K562 (cell line): ENCODE data around the gene HSPA4. TPM values are rescaled to one million over a fixed set of nuclear protein-coding genes. Genes with fewer than 3 reads are reported as not detected.

ENCODE experiments used
- BRCA1 ChIP-seq, 2 experiments: fragments of 450-650 bp in 1 of 2; sonication (generic) in 1 of 2; formaldehyde crosslinking in 1 of 2; IDR thresholded peaks; 2 replicates each; pipeline versions ENCODE4 v1.5.0 to v1.6.1; 2017 to 2020; ENCODE audit warnings: mild to moderate bottlenecking in 1 of 2, missing genetic modification reagents in 1 of 2
- CHD4 ChIP-seq: fragments of 200-600 bp; sonication (generic); IDR thresholded peaks from 3 replicates; pipeline ENCODE4 v1.6.1; 2012; ENCODE audit warnings: low read depth, mild to moderate bottlenecking, mixed read lengths, low read length, inconsistent platforms; ENCODE audit not compliant: insufficient read depth, insufficient replicate concordance, poor library complexity, severe bottlenecking
- CTBP1 ChIP-seq: fragments of 450-650 bp; IDR thresholded peaks from 2 replicates; pipeline ENCODE4 v1.6.1; 2016; ENCODE audit warnings: borderline replicate concordance
- CXXC5 ChIP-seq: fragments of 250-450 bp; sonication (Bioruptor Pico); IDR thresholded peaks from 2 replicates; pipeline ENCODE4 v1.8.0; 2022; ENCODE audit warnings: inconsistent platforms, mild to moderate bottlenecking, moderate library complexity
- ELK1 ChIP-seq: sonication (generic); formaldehyde crosslinking; IDR thresholded peaks from 2 replicates; pipeline ENCODE4 v1.8.1; 2022; ENCODE audit warnings: missing genetic modification reagents
- EP300 ChIP-seq: IDR thresholded peaks from 2 replicates; pipeline ENCODE4 v1.6.1; 2012; ENCODE audit warnings: low read length, improper control_type of control experiment
- ERF ChIP-seq: fragments of 450-650 bp; formaldehyde crosslinking; IDR thresholded peaks from 2 replicates; pipeline ENCODE4 v1.4.0; 2020; ENCODE audit warnings: mild to moderate bottlenecking, mixed read lengths
- FOXA3 ChIP-seq, 2 experiments: fragments of 450-650 bp in 1 of 2; sonication (generic) in 1 of 2; formaldehyde crosslinking; IDR thresholded peaks in 1 of 2; conservative IDR thresholded peaks in 1 of 2; 2 replicates each; pipeline versions ENCODE4 v1.4.0 to v1.8.0; 2020 to 2022; ENCODE audit warnings: mild to moderate bottlenecking in 2 of 2, missing genetic modification reagents in 1 of 2
- GMEB1 ChIP-seq: fragments of 250-450 bp; sonication (Bioruptor Pico); IDR thresholded peaks from 2 replicates; pipeline ENCODE4 v1.4.0; 2020; ENCODE audit warnings: mild to moderate bottlenecking
- GTF2A2 ChIP-seq: IDR thresholded peaks from 2 replicates; pipeline ENCODE4 v1.6.1; 2016; ENCODE audit warnings: mild to moderate bottlenecking, missing genetic modification characterization, missing compliant biosample characterization
- KAT7 ChIP-seq: sonication (generic); formaldehyde crosslinking; IDR thresholded peaks from 2 replicates; pipeline ENCODE4 v1.8.0; 2022; ENCODE audit warnings: missing genetic modification reagents, mild to moderate bottlenecking, borderline replicate concordance
- MEIS2 ChIP-seq: fragments of 450-650 bp; IDR thresholded peaks from 2 replicates; pipeline ENCODE4 v1.6.1; 2014; ENCODE audit warnings: mild to moderate bottlenecking; ENCODE audit not compliant: partially characterized antibody
- NFIC ChIP-seq: fragments of 450-650 bp; IDR thresholded peaks from 2 replicates; pipeline ENCODE4 v1.6.1; 2017; ENCODE audit warnings: mild to moderate bottlenecking, inconsistent platforms
- OTX1 ChIP-seq: fragments of 450-650 bp; formaldehyde crosslinking; IDR thresholded peaks from 2 replicates; pipeline ENCODE4 v1.4.0; 2022; ENCODE audit warnings: mild to moderate bottlenecking
- PTTG1 ChIP-seq: fragments of 450-650 bp; IDR thresholded peaks from 2 replicates; pipeline ENCODE4 v1.6.1; 2016; ENCODE audit warnings: low read depth, mild to moderate bottlenecking, missing genetic modification characterization, missing compliant biosample characterization
- SAFB2 ChIP-seq: fragments of 200-400 bp; formaldehyde crosslinking; IDR thresholded peaks from 2 replicates; pipeline ENCODE4 v1.6.1; 2018; ENCODE audit warnings: borderline replicate concordance, low read length, low read depth, moderate library complexity; ENCODE audit not compliant: severe bottlenecking
- SMAD4 ChIP-seq: fragments of 250-450 bp; sonication (Bioruptor Pico); conservative IDR thresholded peaks from 2 replicates; pipeline ENCODE4 v1.8.0; 2021; ENCODE audit warnings: inconsistent platforms, mild to moderate bottlenecking, moderate library complexity
- SMARCC2 ChIP-seq: fragments of 450-650 bp; IDR thresholded peaks from 2 replicates; pipeline ENCODE4 v1.6.1; 2017; ENCODE audit warnings: antibody characterized with exemption, moderate library complexity, mild to moderate bottlenecking, low read depth
- TAF9B ChIP-seq: fragments of 450-650 bp; IDR thresholded peaks from 2 replicates; pipeline ENCODE4 v1.6.1; 2018; ENCODE audit warnings: mild to moderate bottlenecking; ENCODE audit not compliant: partially characterized antibody
- TFE3 ChIP-seq: fragments of 450-650 bp; formaldehyde crosslinking; IDR thresholded peaks from 2 replicates; pipeline ENCODE4 v1.4.0; 2020; ENCODE audit warnings: mild to moderate bottlenecking, mixed read lengths
- TOE1 ChIP-seq, 2 experiments: fragments of 450-650 bp in 1 of 2; sonication (generic) in 1 of 2; formaldehyde crosslinking in 1 of 2; IDR thresholded peaks; 2 replicates each; pipeline versions ENCODE4 v1.7.1 to v1.8.0; 2016 to 2022; ENCODE audit warnings: borderline replicate concordance in 2 of 2, mild to moderate bottlenecking in 2 of 2, antibody characterized with exemption in 1 of 2, inconsistent platforms in 1 of 2, low read depth in 1 of 2, missing genetic modification reagents in 1 of 2, moderate library complexity in 1 of 2
- ZFPM2 ChIP-seq: fragments of 250-450 bp; sonication (Bioruptor Pico); IDR thresholded peaks from 2 replicates; pipeline ENCODE4 v1.5.1; 2022; ENCODE audit warnings: mild to moderate bottlenecking
- ZKSCAN8 ChIP-seq: fragments of 200-800 bp; sonication (Bioruptor generic); IDR thresholded peaks from 2 replicates; pipeline ENCODE4 v1.6.1; 2016; ENCODE audit warnings: missing genetic modification characterization, missing compliant biosample characterization
- ZNF280A ChIP-seq: fragments of 450-650 bp; IDR thresholded peaks from 2 replicates; pipeline ENCODE4 v1.6.1; 2018; ENCODE audit warnings: mild to moderate bottlenecking, low read depth; ENCODE audit not compliant: partially characterized antibody
- polyA plus RNA-seq, 8 experiments: library from polyadenylated mRNA; depleted of rRNA in 4 of 8; stranded (reverse) in 5 of 8; unstranded in 3 of 8; fragments of >200 nt; fragmentation: Nextera tagmentation in 2 of 8; fragmentation: Illumina TruSeq in 1 of 8; extraction: Ambion mirVana in 2 of 8; extraction: Trizol in 1 of 8; gene quantifications; 2 replicates each; pipeline versions ENCODE4 v1.2.1 to v1.2.3, GENCODE V29; 2011 to 2014; ENCODE audit warnings: inconsistent platforms in 1 of 8, missing spikeins in 1 of 8
- total RNA-seq, 7 experiments: library from RNA; depleted of rRNA in 6 of 7; stranded (reverse); fragments of >200 nt in 6 of 7; fragmentation: Illumina TruSeq in 2 of 7; extraction: Trizol in 2 of 7; gene quantifications; 2 replicates each; pipeline versions ENCODE4 v1.2.1 to v1.2.3, GENCODE V29; 2011 to 2021; ENCODE audit warnings: low replicate concordance in 1 of 7

HSPA4 gene
- total and polyA plus RNA-seq, 9 of the 15 experiments (the other 6 are each of a cell fraction or from before 2014, with no cell fraction given) = 90.3 to 286 (median 148) TPM

GRCh38 chr5:133049726-133050048, 2.1 kb upstream of the HSPA4 start (continued):
- no peak for TF ChIP-seq GTF2A2 (tag)
- no peak for TF ChIP-seq CXXC5 (CRISPR knock-in tag)
- peak; percentile 99 to 100 for TF ChIP-seq FOXA3 (CRISPR knock-in tag; conservative IDR thresholded peaks at IDR 0.05 in 1 of 2, IDR thresholded peaks at IDR 0.05 in 1 of 2)
- TF ChIP-seq GMEB1 (CRISPR knock-in tag) = no peak
- TF ChIP-seq BRCA1 (IDR thresholded peaks at IDR 0.05) = no peak
- TF ChIP-seq BRCA1 (CRISPR knock-in tag; IDR thresholded peaks at IDR 0.05) = no peak
- TF ChIP-seq ZFPM2 (CRISPR knock-in tag) = no peak
- TF ChIP-seq SMARCC2 = peak; percentile 70
- TF ChIP-seq ZKSCAN8 = no peak
- no peak for TF ChIP-seq KAT7 (CRISPR knock-in tag)
- TF ChIP-seq SMAD4 (CRISPR knock-in tag) = no peak
- TF ChIP-seq ZNF280A = no peak
- peak; percentile 44; the same call in 1 of the 2 replicates for TF ChIP-seq EP300
- no peak for TF ChIP-seq PTTG1 (tag)
- no peak for TF ChIP-seq ELK1 (CRISPR knock-in tag)
- TF ChIP-seq OTX1 (CRISPR knock-in tag) = no peak
- no peak for TF ChIP-seq TAF9B
- no peak for TF ChIP-seq TOE1 (IDR thresholded peaks at IDR 0.05; ENCODE audit: borderline replicate concordance)
- TF ChIP-seq TOE1 (CRISPR knock-in tag; IDR thresholded peaks at IDR 0.05; ENCODE audit: borderline replicate concordance, low read depth) = no peak
- no peak for TF ChIP-seq NFIC
- TF ChIP-seq TFE3 (CRISPR knock-in tag) = no peak
- TF ChIP-seq CTBP1 = peak; percentile 75
- TF ChIP-seq SAFB2 = no peak
- TF ChIP-seq MEIS2 = peak; percentile 83
- no peak for TF ChIP-seq ERF
- TF ChIP-seq CHD4 = no peak
